Left lobe of liver (tissue), 2 donors: ENCODE data around the gene COL10A1. TPM values are rescaled to one million over a fixed set of nuclear protein-coding genes. Genes with fewer than 3 reads are reported as not detected.

Source experiments
- ATAC-seq: fragments of 200-7000 bp; cut with Tn5 transposase; one replicate; pipeline ENCODE4 v1.9.1; 2020; ENCODE audit warnings: mild to moderate bottlenecking, moderate library complexity
- DNase-seq: peaks from one replicate; pipeline ENCODE4 v3.0.0-alpha.2; 2020; ENCODE audit warnings: low spot score
- total RNA-seq: library from RNA; stranded (reverse); gene quantifications from one replicate; pipeline ENCODE4 v1.2.1, GENCODE V29; 2021
- donor health status: DM: no; HTN: no; CAD: no; lungs with moderate emphysema.
- donor health status: DM: no; HTN: yes; CAD: no.

The COL10A1 gene
- total RNA-seq, 1 donor from 2014 or later: not detected

GRCh38 chr6:116088946-116089345 lies 37.0 kb downstream of the COL10A1 start:
- DNase-seq: no peak
- ATAC-seq: no peak

DNA sequence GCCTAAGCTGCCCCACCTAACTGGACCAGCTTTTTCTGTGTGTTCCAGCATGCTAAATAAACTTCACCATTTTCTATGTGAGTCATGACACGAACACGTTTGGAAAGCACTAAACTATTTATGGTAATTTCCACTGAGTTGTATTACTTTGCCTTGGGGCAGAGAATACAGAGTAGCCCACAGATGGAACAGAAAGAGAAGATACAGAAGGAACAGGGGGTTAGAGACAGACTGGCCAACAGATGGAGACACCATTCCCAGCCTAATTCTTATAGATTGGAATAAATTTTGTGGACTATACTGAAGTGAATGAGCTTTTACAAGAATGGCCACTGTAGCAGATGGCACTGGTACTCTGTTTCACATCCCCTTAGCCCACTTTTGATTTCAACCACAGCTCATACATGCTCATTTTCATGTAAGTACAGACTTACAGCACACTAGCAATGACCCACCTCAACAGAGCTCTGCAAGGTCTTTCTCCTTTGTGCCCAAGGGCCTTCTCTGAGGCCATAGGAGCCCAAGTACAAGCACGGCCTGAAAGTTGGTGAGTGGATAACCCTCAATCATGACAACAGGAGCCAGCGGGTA lies 38.4 kb downstream of the COL10A1 start:
- ATAC-seq (no peak), DNase-seq (no peak)

DNA sequence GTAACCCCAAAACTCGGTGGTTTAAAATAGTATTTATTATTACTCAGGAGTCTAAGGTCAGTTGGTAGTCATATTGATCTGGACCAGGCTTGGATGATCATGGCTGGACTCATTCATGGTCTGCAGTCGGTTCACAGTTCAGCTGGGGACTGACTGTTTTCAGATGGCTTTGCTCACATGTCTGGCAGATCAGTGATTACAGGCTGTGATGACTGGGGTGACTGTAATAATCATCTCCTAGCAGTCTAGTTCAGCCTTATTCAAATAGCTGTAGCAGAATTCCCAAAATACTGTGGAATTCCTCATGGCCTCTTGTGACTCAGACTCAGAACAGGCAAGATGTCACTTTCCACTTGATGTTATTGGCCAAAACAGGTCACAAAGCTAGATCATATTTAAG lies 41.6 kb downstream of the COL10A1 start:
- DNase-seq (no peak), ATAC-seq (peak; percentile 65)

GRCh38 chr6:116083052-116083451 lies 42.9 kb downstream of the COL10A1 start:
- ATAC-seq: peak; percentile 45
- DNase-seq: no peak

DNA sequence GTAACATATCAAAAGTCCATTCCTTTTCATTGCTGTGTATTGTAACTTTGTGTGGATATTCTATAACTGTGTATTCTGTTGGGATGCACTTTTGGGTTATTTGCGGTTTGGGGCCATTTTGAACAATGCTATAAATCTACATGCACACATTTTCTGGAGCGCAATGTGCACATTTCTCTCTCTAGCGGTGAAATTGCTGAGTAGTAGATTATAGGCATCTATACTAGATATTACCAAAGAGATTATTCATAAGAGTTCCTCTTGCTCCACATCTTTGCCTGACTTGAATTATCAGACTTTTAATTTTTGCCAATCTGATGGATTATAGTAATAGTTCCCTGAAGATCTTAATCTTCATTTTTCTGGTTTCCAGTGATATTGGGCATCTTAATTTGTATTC lies 47.0 kb downstream of the COL10A1 start:
- no peak for ATAC-seq
- no peak for DNase-seq

GRCh38 chr6:116078522-116078921 lies 47.4 kb downstream of the COL10A1 start:
- DNase-seq (no peak), ATAC-seq (no peak)

DNA sequence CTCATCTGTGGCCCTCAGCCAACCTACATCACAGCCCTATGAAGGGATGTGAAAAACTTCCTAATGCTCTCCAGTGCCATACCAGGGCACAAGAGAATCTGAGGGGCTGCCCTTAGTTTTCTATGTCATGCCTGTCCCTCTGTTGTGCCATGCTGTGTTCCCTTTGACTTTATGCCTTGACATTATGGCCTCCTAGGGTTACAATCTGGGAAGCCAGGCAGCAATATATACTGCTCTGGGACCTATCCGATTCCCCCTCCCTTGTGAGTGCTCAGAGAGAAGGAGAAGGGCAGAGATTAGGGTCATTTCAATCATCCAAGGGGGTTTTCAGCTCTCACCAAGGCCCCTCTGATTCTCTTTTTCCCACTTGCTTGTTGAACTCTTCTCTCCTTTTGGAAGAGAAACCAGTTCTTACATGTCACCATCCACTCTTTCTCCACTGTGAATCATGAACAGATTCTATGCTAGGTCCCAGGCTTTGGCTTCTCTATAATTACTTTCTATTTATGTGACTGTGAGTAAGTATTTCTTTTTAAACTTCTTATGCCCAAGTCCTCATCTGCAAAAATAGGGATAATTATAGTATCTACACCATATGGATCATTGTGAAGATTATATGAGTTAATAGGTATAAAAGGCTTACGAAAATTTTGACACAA lies 51.1 kb downstream of the COL10A1 start:
- ATAC-seq (no peak), DNase-seq (no peak)

- DNase-seq: no peak
- no peak for ATAC-seq
Measured at GRCh38 chr6:116073765-116074440, 52.0 kb downstream of the COL10A1 start.

DNA sequence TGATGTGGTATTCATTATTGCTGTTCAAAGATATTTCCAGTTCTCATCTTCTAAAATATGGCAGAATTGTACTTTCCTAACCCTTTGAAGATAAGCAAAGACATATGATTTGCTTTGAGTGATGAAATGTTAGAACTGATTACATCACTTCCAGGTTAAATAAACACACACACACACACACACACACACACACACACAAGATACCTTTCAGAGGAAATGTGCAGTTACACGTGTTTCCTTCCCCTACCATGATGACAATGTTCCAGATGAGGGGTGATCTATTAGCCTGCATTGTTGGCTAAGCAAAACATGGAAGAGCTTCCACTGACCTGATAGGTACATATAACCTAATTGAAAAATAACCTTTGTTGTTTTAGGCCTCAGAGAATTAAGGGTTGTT lies 53.6 kb downstream of the COL10A1 start:
- ATAC-seq (peak; percentile 41), DNase-seq (no peak)

GRCh38 chr6:116070616-116071389 lies 55.1 kb downstream of the COL10A1 start:
- DNase-seq (no peak), ATAC-seq (no peak)

GRCh38 chr6:116070101-116070500 lies 55.8 kb downstream of the COL10A1 start:
- ATAC-seq (no peak), DNase-seq (no peak)

Other genes with a start within 250 kb of the COL10A1 start
- 12.6 TPM for gene FRK, start 65.2 kb downstream of the COL10A1 start, total RNA-seq
- 50.4 TPM for gene NT5DC1, start 25.3 kb downstream of the COL10A1 start, total RNA-seq
- gene TSPYL4, start 127.9 kb upstream of the COL10A1 start, total RNA-seq: 5.2 TPM
- 52.7 TPM for gene TSPYL1, start 153.8 kb upstream of the COL10A1 start, total RNA-seq
- 11.7 TPM for gene DSE, start 244.8 kb upstream of the COL10A1 start, total RNA-seq